NCI-H1436 (cell line): ENCODE data around the gene CRKL.

Experiments used
- DNase-seq: peaks from one replicate; lab custom pipeline; 2025; lab: John Stamatoyannopoulos, UW

The CRKL gene

DNA sequence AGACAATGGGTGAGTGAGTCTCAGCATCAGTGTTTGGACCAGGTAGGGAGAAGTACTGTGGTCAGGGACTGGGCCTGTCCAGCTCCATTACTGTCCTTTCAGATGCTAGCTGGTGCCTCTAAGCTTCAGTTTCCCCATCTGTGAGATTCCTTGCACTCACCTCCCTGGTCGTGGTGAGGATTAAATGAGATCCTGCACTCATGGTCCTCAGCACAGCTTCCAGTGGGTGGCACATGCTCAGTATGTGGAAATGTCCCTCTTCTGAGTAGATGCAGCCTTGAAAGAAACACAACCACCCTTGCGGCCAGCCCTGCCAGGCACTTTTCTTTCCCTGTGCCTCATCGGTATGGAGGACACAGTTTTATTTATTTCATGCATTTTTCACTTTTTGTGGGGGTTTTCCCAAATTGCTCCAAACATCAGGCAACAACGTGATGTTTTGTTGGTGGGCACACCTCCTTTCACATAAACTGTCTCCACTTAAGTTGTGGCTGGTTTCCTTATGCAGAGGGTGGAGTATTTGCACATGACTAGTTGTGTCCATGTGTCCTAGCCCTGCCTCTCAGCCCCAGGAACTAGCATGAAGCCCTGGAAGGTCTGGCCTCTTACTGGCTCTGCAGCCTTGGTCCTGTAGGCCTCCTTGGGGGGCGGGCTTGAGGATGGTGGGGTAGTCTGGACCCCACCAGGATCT lies 66.0 kb downstream of the CRKL start:
- no peak for DNase-seq

DNA sequence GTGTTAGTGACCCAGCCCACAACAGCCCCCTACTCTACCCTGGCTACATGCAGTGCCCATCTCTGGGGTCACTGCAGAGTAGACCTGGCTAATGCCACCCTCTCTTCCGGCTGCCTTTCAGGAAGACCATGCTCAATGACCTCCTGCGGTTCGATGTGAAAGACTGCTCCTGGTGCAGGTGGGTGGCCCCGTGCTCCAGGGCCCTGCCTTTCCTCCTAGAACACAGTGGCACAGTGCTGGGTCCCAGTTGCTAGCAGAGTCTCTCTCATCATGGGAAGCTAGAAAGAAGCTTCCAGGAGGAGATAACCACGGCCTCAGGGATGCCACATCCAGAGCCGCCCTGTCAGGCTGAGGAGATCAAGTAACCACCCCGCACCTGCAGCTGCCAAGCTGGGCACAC lies 68.5 kb downstream of the CRKL start:
- no peak for DNase-seq

DNA sequence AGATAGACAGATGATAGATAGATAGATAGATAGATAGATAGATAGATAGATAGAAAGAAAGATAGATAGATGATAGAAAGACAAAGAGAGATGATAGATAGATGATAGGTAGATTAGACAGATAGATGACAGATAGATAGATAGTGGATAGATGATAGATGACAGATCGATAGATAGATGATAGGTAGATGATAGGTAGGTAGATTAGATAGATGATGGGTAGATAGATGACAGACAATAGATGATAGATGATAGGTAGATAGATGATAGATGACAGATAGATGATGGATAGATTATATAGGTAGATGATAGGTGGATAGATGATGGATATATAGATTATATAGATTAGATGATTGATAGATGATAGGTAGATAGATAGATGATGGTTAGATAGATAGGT lies 69.2 kb downstream of the CRKL start:
- DNase-seq = no peak

DNA sequence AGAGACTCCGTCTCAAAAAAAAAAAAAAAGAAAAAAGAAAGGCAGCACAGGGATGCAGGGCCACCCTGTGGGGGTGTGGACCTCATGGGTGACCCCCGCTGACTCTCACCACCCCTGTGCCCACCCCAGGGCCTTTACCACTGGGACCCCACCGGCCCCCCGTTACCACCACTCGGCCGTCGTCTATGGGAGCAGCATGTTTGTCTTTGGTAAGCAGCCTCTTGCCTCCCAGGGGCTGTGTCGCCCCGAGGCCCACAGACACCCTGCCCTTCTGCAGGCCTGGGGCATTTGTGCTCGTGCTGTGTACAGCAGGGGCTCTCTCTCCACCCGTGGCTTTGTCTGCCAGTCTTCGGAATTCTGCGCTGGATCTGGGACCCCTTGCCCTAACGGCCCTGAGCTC lies 70.2 kb downstream of the CRKL start:
- no peak for DNase-seq

DNA sequence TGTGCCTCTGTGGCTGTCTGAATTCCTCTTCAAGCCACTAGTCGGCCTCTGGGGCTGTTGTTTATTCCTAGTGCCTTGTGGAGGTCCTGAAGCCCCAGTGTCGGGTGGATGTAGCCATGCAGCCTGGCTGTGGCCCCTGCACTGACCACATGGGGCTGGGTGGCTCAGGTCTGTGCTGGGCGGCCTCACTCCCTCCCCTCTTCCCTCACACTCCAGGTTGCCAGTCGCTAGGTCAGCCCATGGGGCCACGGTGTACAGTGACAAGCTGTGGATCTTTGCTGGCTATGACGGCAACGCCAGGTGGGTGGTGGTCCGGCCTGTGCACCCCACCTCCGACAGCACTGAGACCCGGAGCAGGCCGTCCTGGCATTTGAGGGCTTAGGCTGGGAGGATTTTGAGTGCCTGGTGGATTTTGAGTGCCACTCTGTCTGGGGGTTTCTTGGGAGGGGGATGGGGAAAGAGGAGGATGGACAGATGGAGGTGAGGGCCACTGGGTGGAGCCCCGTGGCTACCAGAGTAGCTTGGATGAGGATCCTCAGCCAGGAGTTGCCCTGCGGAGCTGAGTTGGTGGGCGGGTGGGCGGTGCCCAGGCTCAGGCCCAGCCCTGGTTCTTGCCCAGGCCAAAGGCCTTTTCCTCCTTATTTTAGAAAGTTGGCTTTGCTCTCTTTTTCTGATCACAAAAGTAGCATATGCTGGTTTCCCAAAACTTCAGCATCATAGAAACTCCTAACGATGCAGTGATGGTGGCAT lies 71.5 kb downstream of the CRKL start:
- no peak for DNase-seq

DNA sequence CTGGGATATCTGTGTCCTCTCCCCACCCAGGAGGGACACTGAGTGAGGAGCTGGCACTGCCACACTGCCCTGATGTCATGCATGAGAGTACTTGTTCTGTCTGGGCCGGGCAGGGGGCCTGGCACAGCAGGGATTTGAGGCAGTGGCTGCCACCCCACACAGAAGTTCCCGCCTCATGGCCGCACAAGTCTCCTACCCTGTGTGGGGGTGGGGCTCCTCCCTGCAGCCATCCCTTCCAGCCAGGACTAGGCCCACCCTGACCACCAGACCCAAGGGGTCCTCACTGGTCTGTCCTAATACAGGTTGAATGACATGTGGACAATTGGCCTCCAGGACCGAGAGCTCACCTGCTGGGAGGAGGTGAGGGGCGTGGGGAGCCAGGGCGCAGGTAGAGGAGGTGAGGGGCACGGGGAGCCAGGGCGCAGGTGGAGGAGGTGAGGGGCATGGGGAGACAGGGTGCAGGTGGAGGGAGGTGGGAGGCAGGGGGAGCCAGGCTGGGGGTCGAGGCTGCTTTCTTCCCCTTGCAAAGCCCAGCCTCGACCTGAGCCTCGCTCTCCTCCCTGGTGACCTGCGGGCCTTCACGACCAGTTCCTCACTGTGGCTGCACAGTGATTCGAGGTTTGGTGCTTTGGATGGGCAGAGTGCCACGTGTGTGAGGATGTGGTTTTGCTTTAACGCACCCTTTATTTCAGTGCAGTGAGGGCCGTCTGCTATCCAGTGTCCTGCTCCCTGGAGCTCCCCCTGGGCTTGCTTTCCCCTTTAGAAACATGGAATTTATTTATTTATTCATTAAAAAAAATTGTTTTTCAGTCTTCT lies 72.3 kb downstream of the CRKL start:
- no peak for DNase-seq

DNA sequence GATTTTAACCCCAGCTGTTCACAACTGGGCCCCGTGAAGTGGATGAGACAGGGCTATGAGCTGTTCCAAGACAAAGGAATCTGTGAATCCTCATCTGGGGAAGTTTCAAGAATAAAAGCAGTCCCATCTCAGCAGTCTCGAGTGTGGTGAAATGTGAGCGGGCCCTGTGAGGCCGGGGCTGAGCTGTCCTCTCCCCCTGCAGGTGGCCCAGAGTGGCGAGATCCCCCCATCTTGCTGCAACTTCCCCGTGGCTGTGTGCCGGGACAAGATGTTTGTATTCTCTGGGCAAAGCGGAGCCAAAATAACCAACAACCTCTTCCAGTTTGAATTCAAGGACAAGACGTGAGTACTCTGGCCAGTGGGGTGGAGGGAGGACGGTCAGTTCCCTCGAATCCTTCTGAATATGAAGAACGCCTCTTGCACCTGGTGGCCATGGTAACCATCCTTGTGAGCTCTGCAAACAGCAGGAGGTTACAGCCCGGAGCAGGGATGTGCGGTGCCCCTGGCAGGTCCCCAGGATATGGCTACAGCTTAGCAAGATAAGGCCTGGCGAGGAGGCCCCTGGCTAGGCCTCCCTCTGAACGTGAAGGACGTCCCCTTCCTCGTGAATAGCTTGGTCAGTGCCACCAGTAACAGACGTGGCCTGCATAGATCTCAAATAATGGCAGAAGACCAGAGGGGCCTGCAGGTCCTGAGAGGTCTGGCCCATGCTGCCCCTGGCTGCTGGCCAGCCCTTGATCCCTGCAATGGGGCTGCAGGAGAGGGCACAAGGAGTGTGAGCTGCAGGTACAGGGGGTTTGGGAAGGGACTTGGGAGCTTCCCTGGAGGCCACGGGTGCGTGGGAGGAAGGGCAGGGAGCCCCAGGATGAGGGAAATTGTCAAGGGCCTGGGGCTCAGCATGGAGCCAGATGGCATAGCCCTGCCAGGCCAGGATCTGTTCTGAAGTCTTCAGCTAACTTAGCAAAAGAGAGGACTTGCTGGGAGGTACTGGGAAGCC lies 73.3 kb downstream of the CRKL start:
- DNase-seq = no peak

DNA sequence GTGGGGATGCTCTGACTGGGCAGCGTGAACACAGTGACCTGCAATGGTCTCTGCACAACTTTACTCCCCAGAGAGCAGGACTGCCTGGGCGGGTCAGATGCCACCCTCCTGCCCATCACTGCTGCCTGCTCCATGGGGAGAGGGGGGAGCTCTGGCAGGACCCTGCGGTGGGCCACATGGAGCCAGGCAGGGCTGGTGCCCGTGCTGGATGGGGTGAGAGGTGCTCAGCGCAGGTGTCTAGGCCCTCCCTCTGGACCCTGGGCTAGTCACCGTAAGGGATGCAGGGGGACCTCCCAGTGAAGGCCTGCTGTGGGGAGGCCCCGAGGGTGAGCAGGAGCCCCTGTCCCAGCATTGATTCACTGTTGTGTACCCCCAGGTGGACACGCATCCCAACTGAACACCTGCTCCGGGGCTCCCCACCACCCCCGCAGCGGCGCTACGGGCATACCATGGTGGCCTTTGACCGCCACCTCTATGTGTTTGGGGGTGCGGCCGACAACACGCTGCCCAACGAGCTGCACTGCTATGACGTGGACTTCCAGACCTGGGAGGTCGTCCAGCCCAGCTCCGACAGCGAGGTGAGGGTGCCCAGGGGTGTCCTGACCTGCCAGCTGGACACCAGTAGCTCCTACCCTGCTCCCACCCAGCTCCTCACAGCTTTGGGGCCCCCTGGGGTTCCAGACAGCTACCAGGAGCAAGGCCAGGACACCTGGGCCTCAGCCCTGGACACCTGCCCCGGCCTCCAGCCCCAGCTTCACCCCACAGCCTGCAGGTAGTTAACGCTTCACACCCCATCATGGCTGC lies 74.2 kb downstream of the CRKL start:
- no peak for DNase-seq

DNA sequence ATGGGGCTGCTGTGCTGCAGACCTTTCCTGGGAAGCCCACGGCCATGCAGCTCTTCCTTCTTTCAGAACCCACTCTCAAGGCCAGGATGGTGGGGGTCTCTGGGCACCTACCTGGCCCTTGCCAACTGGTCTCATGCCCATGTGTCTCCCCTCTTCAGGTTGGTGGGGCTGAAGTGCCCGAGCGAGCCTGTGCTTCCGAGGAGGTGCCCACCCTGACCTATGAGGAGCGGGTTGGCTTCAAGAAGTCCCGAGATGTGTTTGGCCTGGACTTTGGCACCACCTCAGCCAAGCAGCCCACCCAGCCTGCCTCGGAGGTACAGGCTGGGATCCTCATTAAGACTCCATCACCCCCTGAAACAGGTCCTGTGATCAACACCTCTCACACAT lies 74.8 kb downstream of the CRKL start:
- no peak for DNase-seq

DNA sequence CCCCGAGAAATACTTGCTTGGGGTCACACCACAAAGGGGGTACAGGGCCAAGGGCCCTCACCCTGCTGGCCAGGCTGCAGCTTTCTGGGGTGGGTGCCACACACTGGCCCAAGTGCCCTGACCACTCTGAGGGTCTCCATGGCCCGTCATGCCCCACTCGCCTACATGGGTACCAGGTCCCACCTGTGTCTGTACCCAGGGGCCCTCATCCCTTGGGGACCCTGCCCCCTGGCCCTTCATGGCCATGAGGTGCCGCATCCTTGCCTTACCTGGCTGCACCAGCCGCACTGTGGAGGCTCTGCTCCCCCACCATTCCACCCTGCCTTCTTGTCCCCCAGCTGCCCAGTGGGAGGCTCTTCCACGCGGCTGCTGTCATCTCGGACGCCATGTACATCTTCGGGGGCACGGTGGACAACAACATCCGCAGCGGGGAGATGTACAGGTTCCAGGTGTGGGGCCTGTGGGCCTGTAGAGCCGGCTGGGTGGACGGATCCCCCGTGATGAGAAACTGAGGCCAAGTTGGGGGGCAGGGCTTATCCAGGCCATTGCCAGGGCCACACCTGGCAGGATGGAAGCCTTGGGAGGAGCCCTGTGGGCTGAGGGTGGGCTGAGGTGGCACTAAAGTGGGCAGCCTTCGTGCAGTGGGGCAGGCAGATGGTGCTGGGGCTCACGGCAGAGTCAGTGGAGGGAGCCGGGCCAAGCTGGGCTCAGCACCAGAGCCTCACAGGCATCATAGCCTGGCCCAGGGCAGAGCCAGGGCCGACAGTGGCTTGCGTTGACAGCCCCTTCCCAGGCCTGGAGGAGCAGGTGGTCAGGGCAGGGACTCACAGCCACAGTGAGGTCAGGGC lies 75.5 kb downstream of the CRKL start:
- DNase-seq = no peak

DNA sequence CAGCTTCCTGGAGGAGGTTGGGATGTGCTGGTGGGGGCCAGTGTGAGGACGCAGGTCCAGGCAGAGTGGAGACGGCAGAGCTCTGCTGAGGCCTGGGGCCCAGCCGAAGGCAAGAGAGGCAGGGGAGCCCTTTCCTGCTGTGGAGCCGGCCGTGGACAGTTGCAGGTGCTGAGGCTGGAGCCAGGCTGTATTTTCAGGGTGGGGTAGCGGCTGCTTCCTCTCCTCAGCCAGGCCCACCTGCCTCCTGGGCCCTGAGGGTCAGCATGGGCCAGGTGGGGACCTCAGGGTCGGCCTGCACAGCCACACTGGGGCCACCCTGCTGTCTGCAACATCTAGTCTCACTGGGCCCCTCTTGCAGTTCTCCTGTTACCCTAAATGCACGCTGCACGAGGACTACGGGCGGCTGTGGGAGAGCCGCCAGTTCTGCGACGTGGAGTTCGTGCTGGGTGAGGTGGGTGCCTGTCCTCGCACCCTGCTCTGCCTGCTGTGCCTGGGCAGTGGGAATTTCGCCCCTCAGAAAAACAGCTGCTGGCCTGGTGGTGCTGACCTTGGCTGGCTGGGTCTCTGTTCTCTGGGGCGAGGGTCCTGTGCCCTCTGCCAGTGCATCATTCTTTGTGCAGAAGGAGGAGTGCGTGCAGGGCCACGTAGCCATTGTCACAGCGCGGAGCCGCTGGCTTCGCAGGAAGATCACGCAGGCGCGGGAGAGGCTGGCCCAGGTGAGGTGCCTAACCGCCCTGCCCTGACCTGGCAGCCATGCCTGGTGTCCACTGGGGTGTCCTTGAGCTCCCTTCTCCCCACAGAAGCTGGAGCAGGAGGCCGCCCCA lies 76.3 kb downstream of the CRKL start:
- DNase-seq = no peak

DNA sequence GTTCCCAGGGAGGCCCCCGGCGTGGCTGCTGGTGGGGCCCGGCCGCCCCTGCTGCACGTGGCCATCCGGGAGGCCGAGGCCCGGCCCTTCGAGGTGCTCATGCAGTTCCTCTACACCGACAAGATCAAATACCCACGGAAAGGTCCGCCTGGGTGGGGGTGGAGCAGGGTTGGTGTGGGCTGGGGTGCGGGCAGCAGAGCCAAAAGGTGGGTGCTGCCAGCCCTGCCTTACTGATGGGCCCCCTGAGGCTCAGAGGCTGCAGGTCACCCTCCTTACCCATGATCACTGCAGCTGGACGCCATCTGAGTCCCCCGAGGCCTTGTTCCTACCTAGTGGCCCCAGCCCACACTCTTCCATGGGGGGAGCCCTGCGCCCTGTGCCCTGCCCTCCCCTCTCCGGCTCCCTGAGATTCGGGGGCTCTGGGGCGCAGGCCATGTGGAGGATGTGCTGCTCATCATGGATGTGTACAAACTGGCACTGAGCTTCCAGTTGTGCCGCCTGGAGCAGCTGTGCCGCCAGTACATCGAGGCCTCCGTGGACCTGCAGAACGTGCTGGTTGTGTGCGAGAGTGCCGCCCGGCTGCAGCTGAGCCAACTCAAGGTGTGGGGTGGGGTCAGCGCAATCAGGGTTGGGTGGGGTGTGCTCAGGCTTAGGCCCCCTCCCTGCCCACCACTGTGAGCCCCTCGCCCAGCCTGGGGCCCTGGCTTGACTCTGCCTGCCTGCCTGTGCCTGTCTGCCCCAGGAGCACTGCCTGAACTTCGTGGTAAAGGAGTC lies 77.1 kb downstream of the CRKL start:
- no peak for DNase-seq

DNA sequence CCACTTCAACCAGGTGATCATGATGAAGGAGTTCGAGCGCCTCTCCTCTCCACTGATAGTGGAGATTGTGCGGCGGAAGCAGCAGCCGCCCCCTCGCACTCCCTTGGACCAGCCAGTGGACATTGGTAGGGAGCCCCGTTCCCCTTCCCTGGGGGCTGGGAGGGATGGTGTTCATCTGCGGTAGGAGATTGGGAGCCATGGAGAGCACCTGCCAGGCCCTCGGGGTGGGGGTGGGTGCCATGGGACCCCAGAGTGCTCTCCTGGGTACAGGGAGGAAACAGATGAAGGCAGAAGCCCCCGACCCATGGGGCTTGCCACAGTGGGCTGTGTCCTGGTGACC lies 77.7 kb downstream of the CRKL start:
- no peak for DNase-seq

DNA sequence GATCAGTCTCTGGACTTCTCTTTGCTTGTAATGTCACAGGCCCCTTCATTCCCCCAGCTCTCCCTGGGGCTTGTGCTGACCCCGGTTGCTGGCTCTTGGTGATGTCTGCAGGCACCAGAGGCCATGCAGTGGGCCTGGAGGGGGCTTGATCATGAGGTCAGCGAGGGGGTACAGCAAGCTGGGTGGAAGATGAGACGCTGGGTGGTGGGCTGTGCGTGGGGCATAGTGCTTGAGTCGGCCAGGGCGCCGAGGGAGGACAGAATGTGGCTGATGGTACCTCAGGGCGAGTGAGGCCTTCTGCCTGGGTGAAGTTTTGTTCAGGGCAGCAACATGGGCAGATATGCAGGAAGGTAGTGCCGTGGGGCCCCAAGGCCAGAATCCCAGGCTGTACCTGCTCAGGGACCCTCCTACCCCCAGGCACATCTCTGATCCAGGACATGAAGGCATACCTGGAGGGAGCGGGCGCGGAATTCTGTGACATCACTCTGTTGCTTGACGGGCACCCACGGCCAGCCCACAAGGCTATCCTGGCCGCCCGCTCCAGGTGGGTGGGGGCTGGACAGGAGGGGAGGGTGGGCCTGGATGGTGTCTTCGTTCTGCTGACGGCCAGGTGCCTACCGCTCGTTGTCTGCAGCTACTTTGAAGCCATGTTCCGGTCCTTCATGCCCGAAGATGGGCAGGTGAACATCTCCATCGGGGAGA lies 78.3 kb downstream of the CRKL start:
- no peak for DNase-seq

DNA sequence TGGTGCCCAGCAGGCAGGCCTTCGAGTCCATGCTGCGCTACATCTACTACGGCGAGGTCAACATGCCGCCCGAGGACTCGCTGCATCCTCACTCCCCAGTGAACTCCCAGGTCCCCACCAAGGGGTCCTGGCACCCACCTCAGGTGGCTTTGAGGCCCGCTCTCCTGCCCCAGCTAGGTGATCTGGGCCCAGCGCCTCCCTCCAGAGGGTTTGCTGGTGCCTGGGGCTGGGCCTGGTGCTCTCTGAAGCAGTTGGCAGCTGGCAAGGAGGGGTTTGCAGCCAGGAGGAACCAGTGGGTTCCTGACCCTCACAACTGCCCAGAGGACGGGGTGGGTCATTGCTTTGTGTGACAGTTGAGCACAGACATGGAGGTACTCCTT lies 78.8 kb downstream of the CRKL start:
- DNase-seq = no peak

DNA sequence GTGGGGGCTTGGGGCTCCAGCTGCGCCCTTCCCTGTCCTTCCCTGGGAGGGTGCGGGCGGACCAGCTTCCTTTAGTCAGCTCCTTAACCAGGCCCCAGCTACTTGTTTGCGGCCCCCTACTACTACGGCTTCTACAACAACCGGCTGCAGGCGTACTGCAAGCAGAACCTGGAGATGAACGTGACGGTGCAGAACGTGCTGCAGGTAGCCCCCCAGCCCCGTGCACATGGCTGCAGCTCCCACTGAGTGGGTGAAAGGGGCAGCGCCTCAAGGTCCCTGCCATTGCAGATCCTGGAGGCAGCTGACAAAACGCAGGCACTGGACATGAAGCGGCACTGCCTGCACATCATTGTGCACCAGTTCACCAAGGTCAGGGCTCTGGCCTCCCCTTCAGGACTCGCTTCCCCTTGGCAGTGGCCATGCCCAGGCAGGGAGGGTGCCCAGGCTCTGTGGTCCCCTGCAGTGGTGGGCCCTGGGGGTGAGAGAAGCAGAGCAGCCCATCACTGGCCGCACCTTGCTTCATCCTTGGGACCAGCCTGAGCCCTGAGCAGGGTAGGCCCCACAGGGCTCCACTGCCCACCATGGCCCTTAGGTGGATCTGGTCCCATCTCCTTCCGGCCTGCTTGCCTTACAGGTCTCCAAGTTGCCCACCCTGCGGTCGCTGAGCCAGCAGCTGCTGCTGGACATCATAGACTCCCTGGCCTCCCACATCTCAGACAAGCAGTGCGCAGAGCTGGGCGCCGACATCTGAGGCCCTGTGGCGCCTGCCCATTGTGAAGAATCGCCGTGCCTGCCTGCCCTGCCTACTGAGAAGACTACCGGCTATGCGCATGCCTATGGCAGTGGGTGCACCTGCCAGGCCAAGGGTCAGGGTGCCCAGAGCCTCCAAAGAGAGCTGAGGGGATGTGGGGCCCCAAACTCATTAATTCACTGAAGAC lies 79.7 kb downstream of the CRKL start:
- no peak for DNase-seq
